GM12892 (cell line): Measurements from ENCODE around the gene ARHGEF19.
A peak's percentile ranks its signal among the peaks of the same experiment; 100 is the strongest.
"Not testable (repeated sequence)": the region's sequence is repeated elsewhere in the genome, so short reads cannot be mapped to it uniquely, and the experiment has no call there.

Experiments
- DNase-seq: peaks from one replicate; pipeline ENCODE4 v3.0.0; 2011; ENCODE audit not compliant: insufficient read length
- FAIRE-seq: peaks from 2 replicates; lab custom pipeline; 2011; peaks lifted over from hg19 to GRCh38; lab: Jason Lieb, UNC
- POLR2A ChIP-seq: IDR thresholded peaks from 2 replicates; pipeline ENCODE4 v1.6.1; 2011; ENCODE audit warnings: low read depth, low read length, control low read depth
- POLR2AphosphoS5 ChIP-seq: IDR thresholded peaks from 2 replicates; pipeline ENCODE4 v1.6.1; 2011; ENCODE audit warnings: low read depth, low read length, control low read depth
- TAF1 ChIP-seq: IDR thresholded peaks from 2 replicates; pipeline ENCODE4 v1.6.1; 2011; ENCODE audit warnings: low read depth, mild to moderate bottlenecking, control low read depth, low read length, borderline replicate concordance

Gene ARHGEF19

DNA sequence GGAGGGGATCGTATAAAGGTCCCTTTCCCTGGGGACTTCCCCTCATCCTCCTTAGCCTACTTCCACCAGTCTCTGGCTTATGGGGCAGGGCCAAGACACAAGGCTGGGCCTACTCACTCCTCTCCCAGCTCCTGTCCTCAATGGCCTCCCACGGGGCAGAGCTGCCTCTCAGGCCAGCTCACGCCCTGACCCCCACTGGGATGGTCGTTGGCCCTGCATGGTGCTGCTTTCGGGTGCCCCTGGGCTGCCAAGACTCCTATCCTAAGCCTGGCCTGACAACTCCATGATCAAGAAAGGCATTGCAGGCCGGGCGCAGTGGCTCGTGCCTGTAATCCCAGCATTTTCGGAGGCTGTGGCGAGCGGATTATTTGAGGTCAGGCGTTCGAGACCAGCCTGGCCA lies 18.3 kb upstream of the ARHGEF19 start:
- TF ChIP-seq POLR2AphosphoS5 (no peak), POLR2A (no peak), TAF1 (no peak)
- no peak for DNase-seq
- no peak for FAIRE-seq

DNA sequence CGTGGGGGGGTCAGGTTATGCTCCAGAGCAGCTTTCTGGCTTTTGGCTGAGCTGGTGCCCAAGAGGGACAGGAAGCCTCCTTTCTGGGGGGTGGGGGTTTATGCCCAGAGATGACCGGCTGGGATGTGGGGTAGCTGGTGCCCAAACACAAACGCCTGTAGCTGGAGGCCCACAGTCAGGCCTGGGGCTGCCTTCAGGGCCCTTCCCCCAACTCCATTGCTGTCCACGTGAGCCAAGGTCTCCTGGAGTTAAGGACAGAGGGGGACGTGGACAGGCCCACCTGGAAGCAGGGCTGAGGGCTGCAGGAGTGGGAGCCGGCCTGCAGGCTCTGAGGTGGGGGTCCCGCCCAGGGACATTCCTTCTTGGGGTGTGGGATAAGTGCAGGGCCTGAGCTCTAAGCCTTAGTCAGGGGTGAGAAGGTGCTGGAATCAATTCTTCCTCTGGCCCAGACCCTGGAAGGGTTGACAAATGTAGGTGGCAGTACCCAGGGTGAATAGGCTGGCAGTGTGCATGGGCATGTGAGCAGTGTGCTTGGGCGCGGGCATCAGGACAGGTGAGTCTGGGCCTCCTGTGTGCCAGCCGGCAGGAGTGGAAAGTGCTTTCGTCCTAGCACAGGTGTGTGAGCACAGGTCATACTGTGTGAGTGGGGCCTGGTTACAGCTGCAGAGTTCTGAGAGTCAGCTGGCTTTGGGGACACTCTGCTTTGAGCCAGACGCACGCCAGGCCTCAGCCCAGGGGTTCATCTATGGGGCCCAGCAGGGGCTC lies 17.7 kb upstream of the ARHGEF19 start:
- FAIRE-seq (no peak), DNase-seq (no peak)
- TF ChIP-seq POLR2A: no peak
- TF ChIP-seq TAF1: no peak
- TF ChIP-seq POLR2AphosphoS5: no peak

DNA sequence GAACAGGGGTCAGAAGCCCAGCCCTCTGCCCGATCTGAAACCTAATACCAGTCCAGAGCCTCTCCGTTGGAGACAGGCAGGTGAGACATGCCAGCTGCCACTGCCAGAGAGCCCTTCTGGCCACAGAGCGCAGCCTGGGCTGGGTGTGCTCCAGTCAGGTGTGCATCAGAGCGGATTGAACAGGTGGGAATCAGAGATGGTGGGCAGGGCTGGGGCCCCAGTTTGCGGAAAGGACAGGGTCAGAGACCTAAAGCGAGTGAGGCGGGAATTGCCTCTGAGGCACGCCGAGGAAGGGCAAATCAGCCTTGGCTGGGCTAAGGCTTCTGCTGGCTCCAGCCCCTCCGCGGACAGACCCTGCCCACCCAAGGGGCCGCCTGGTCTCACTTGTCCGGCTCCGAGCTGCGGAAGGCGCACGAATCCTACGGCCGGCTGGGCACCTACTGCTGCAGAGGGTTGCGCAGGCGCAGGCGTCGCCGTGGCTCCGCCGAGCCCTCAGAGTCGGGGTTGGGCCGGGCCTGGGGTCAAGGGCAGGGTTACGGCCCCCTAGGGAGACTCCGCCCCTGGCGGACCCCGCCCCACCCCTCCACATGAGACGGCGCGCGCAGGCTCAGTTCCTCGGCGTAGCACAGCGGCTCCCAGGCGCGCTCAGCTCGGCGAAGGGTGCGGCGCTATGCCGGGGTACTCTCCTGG lies 14.2 kb upstream of the ARHGEF19 start:
- no peak for DNase-seq
- TF ChIP-seq TAF1: no peak
- no peak for TF ChIP-seq POLR2AphosphoS5
- TF ChIP-seq POLR2A: no peak
- FAIRE-seq: no peak

DNA sequence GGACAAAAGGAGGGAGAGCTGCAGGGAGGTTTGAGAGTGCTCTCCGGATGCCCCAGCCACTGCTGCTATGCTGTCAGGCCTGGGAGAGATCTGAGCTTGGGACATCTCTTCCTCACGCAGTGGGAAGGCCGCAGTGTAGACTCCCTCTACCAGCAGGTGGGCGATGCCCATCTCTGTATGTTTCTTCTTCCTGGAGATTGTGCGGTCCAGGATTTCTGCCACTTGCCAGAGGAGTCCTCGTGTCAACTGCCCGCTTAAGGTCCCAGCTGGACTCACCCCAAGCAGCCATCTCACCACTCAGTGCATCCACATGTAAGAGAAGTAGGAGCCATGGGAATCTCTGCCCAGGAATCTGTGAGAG lies 13.7 kb upstream of the ARHGEF19 start:
- no peak for FAIRE-seq
- TF ChIP-seq POLR2A: no peak
- TF ChIP-seq TAF1: no peak
- no peak for TF ChIP-seq POLR2AphosphoS5
- DNase-seq: no peak

DNA sequence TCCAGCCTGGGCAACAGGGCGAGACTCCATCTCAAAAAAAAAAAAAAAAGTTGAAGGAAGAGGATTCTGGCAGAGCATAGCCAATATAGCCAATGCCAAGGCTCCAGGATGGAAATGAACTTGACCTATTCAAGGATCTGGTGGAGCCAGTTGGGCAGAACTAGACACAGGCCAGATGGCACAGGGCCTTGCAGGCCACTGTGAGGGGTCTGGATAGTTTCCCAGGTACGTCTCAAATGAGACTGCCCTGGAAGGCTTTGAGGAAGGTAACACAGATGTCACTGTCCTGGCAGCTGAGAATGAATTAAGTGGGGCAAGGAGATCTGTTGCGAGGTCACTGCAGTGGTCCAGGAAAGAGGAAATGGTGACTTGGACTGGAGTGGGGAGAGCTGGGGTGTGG lies 12.0 kb upstream of the ARHGEF19 start:
- no peak for DNase-seq
- no peak for FAIRE-seq
- no peak for TF ChIP-seq TAF1
- no peak for TF ChIP-seq POLR2AphosphoS5
- TF ChIP-seq POLR2A: no peak

DNA sequence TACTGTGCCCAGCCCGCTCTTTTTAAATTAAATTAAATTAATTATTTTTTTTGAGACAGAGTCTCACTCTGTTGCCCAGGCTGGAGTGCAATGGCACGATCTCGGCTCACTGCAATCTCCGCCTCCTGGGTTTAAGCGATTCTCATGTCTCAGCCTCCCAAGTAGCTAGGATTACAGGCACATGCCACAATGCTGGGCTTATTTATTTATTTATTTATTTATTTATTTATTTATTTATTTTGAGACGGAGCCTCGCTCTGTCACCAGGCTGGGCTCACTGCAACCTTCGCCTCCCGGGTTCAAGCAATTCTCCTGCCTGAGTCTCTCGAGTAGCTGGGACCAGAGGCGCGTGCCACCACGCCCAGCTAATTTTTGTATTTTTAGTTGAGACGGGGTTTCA lies 10.3 kb upstream of the ARHGEF19 start:
- not testable (repeated sequence) for DNase-seq, FAIRE-seq

DNA sequence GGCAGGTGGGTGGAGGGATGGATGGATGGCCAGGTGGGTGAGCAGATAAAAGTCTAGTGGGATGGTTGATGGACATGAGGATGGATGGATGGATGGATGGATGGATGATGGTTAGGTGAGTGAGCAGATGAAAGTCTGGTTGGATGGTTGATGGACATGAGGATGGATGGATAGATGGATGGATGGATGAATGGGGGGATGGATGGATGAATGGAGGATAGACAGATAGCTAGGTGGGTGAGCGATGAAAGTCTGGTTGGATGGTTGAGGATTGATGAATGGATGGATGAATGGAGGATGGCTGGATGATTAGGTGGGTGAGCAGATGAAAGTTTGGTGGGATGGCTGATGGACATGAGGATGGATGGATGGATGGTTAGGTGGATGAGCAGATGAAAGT lies 9.0 kb upstream of the ARHGEF19 start:
- DNase-seq: no peak
- FAIRE-seq: no peak
- no peak for TF ChIP-seq TAF1
- no peak for TF ChIP-seq POLR2A

DNA sequence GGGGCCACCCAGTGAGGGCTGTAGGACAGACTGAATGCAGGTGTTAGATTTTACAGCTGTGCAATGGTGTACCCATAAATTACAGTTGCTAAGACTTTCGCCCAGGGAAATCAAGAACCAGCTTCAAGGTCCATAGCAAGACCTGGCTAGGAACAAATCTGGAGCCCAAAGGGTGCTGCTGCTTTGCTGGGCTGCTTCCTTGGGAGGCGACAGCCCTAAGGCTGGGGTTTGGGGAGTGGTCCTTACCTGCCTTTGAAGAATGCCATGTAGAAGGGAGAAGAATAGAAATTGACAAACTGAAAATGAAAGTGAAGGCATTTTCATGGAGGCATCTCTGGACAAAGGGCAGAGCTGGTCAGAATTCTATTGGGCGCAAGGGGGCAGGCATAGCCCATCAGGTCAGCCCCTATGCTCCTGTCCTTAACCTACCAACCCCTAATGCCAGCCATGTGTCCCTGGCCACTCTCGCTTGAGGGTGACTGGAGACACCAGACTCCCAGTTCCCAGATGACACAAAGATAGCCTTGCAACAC lies 7.6 kb upstream of the ARHGEF19 start:
- FAIRE-seq (peak; percentile 36), DNase-seq (no peak)
- TF ChIP-seq TAF1 (no peak), POLR2AphosphoS5 (no peak), POLR2A (no peak)

DNA sequence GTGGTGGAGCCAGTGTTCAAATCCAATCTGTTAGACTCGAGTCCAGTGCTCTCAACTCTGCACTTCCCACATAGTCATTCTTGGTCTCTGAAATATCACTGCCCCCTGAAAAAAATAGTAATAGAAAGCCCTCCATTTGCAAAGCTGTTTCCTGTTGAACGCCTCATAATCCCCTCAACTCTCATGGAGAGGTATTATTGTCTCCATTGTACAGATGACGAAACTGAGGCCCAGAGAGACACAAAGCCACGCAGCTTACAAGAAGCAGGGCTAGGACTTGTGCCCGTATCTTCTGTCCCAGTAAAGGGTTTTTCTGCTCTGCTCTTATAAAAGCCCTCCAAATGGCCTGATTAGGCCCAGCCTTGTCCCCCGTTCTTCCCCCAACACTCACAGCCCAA lies 6.2 kb upstream of the ARHGEF19 start:
- no peak for DNase-seq
- FAIRE-seq: no peak
- TF ChIP-seq POLR2A (no peak), POLR2AphosphoS5 (no peak), TAF1 (no peak)

DNA sequence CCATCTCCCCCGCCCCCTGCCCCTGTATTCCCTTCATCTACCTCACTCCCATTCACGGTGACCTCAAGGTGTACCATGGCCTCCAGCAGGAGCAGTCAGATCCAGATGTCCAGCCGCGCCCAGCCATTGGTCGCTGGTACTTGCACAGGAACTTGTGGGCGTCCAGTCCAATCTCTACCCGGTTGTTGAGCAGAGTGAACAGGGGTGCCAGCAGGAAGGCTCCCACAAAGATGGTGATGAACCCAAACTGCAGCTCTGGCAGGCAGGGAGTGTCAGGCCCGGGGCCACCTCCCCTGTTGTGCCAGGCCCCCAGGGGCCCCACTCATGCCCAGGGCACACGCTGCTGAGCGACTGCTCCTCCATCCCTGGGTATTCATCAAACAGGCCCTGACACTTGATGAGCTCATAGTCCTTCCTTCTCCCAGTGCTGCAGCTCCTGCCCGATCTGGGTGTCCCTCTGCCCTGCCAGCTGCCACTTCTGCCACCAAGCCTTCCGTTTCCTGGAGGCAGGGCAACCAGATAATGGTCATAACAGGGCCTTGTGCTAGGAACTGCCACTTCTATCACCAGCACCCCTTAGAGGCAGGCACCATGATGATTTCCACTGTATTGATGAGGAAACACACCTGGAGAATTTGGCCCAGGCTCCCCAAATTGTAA lies 5.7 kb upstream of the ARHGEF19 start:
- TF ChIP-seq POLR2A: no peak
- no peak for TF ChIP-seq TAF1
- no peak for TF ChIP-seq POLR2AphosphoS5
- DNase-seq: no peak
- no peak for FAIRE-seq

DNA sequence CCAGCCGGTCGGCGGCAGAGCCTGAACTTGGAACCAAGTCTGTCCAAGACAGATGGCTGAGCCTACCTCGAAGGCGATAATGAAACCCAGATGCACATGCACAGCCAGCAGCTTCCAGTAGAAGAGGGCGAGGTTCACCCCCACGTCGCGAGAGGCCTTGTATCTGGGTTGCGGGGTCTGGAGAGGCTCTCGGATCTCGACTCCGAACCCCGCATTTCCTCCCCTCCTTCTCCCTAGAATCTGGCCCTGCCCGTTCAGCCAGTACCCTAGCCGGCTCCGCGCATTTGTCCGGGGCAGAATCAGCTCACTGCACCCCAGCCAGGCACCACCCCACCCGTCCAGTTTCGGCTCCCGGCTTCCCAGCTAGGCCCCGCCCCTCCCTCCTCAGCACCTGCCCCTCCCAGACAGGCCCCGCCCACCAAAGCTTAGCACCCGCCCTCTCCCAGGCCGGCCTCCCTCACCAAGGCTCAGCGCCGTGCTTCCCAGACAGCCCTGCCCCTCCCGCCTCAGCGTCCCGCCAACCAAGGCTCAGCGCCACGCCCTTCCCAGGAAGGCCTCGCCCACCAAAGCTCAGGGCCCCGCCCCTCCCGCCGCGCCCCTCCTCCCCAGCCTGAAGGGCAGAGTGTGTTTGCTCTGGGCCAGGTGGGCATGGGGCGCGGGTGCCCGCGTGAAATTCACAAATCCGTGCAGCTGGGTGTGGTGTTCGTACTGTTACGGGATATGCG lies 4.8 kb upstream of the ARHGEF19 start:
- DNase-seq: peak; percentile 96
- TF ChIP-seq TAF1 (no peak), POLR2AphosphoS5 (no peak), POLR2A (no peak)
- peak; percentile 98 for FAIRE-seq
